OCI-LY7 (cell line): ENCODE data around the gene PIPOX.

Experiments used
- EZH2phosphoT487 ChIP-seq: fragments of 200-600 bp; sonication (generic); IDR thresholded peaks from 2 replicates; pipeline ENCODE4 v1.6.1; 2018; ENCODE audit warnings: low read depth, borderline replicate concordance, mild to moderate bottlenecking, mixed run types, antibody characterized with exemption, low read length, moderate library complexity, mixed read lengths
- TF ChIP-seq, protein P1 (sequence below): fragments of 200-600 bp; sonication (generic); conservative IDR thresholded peaks from 2 replicates; pipeline ENCODE4 v1.5.1; 2014; ENCODE audit warnings: mild to moderate bottlenecking, antibody characterized with exemption, low read length, moderate library complexity, mixed read lengths

DNA sequence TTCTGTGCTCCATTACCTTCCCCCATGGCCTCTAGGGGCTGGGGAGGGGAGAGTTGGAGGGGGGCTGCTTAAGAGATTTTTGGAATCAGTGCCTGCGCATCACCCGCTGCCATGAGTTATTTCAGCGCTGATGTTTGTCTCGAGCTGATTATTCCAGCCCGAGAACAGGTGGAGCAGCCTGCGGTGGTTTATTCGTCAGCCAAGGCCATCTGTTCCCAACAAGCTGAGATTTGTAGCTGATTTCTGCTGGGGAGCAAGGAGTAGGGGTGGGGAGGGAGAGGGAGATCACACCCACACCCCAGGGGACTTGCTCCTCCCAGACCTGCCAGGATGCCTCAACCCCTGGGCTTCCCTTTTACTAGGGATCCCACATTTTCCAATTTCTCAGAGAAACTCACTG lies 23.1 kb downstream of the PIPOX start:
- TF ChIP-seq, protein P1, sequence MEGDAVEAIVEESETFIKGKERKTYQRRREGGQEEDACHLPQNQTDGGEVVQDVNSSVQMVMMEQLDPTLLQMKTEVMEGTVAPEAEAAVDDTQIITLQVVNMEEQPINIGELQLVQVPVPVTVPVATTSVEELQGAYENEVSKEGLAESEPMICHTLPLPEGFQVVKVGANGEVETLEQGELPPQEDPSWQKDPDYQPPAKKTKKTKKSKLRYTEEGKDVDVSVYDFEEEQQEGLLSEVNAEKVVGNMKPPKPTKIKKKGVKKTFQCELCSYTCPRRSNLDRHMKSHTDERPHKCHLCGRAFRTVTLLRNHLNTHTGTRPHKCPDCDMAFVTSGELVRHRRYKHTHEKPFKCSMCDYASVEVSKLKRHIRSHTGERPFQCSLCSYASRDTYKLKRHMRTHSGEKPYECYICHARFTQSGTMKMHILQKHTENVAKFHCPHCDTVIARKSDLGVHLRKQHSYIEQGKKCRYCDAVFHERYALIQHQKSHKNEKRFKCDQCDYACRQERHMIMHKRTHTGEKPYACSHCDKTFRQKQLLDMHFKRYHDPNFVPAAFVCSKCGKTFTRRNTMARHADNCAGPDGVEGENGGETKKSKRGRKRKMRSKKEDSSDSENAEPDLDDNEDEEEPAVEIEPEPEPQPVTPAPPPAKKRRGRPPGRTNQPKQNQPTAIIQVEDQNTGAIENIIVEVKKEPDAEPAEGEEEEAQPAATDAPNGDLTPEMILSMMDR, result no peak
- no peak for TF ChIP-seq EZH2phosphoT487
